ENCODE data around the gene RABL6.

RABL6 gene

DNA sequence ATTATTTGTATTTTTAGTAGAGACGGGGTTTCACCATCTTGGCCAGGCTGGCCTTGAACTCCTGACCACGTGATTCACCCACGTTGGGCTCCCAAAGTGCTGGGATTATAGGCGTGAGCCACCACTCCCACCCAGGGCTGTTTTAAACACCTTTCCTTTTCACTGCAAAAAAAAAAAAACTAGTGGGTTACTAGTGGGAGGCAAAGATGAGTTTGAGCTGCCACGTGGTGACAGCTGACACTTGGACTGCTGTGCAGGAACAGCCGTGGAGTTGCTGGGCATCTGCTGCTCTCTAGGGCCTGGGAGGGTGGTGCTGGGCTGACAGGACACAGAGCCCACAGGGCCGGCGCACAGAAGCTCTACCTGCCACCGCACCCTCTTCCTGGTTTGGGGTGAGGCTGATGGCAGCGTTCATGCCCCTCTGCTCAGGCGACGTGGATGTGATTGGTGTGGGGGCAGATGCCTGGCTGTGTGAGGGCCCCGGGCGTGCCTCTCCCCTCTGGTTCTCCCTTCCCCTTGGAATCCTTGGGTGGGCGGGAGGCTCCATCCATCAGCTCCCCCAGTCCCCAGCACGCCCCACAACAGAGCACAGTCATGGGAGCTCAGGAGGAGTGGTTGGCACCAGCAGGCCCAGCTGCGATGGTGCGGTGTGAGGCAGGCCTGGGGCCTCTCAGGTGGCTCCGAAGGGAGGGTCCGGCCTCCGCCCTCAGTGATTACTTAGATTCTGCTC, 16.9 kb downstream of the RABL6 start:
- H3K27ac ChIP-seq: no peak overlapping the region
- no peak for TF ChIP-seq ZFX (IDR thresholded peaks at IDR 0.05)
- TF ChIP-seq CTCF (conservative IDR thresholded peaks at IDR 0.05): no peak

DNA sequence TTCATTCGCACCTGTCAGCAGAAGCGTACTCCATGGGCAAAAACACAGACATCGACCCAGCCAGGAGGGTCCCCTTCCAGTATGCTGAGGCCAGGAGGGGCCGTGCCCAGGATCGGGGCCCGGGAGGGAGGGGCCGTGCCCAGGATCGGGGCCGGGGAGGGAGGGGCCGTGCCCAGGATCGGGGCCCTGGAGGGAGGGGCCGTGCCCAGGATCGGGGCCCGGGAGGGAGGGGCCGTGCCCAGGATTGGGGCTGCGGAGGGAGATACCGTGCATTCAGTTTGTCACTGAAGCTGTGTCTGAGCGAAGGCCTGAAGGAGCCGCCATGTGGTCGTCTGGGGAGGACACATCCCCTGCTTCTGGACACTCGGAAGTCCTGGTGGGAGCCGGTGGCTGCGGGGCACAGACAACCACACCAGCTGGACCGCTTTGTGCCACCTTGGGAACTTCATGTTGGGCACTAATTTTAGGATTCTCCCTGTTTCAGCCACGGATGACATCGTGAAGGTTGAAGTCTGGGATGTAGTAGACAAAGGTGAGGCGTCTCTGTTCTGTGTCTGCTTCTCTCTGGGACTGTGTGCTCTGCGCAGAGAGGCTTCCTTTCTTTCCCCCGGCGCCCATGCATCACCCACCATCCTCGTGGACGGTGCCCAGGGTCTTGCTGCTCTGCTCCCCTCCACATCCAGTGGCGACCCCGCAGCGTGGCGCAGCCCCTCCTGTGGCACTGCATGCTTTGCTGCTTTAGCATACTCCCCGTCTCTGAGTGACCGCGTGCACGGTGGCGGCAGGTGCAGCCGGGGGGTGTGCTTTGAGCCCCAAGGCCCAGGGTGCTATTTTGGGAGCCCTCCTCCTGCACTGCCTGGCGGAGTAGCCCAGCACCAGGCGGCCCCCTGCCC, 17.8 kb downstream of the RABL6 start:
- H3K27ac ChIP-seq: no peak overlapping the region
- no peak for TF ChIP-seq CTCF (conservative IDR thresholded peaks at IDR 0.05)
- no peak for TF ChIP-seq ZFX (IDR thresholded peaks at IDR 0.05)

DNA sequence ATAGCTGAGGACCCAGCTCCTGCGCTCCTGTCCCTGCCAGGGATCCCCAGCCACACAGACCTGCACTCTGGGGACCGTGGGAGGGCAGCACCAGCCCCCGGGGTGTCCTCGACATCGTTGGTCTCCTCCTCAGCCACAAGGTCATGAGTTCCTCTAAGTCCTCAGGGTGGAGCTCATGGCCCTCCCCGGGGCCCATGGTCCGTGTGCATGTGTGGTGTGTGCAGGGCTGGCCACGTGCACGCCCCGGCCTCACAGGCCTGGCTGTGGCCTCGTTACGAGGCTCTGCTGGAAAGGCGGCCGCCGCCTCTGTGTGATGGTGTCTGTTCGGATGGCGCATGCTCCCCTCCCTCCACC, 18.4 kb downstream of the RABL6 start:
- H3K27ac ChIP-seq: no peak overlapping the region
- no peak for TF ChIP-seq ZFX (IDR thresholded peaks at IDR 0.05)
- no peak for TF ChIP-seq CTCF (conservative IDR thresholded peaks at IDR 0.05)

DNA sequence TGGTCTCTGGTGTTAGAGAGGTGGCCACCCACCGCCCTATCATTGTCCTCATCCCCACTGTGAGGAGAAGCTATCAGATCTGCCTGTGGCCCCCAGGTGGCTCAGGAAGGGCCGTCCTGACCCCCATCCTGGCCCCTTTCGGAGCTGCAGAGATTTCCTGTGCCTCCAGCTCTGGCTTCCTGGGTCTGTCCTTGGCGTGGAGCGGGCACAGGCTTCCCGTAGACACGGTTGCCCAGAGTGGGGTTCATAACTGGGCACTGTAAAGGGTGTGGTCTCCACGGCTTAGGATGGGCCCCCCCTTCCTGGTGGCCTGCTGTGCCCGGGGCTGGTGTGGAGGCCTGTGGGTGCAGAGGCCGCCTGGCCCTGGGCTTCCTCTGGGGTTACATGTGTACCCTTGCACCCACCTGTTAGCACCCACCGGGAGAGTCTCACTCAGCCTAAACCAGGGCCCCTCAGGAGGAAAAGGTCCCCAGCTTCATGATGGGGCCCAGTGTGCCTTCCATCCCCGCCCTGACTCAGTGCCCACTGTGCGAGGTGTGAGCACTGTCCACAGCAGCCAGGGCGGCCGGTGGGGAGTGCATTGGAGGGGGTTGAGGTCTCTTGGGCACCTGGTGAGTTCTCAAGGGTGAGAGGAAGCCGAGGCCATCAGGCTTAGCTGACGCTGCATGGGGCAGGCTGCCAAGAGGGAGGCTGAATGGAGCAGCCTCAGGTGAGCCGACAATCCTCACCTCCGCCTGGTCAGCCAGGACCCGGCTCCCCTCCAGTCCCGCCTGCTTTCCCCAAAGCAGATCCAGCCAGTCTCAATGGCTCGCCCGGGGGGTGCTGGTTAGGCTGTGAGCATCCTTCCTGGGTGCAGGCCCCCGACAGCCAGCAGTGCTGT, 19.2 kb downstream of the RABL6 start:
- TF ChIP-seq ZFX (IDR thresholded peaks at IDR 0.05) (no peak), CTCF (conservative IDR thresholded peaks at IDR 0.05) (no peak)

DNA sequence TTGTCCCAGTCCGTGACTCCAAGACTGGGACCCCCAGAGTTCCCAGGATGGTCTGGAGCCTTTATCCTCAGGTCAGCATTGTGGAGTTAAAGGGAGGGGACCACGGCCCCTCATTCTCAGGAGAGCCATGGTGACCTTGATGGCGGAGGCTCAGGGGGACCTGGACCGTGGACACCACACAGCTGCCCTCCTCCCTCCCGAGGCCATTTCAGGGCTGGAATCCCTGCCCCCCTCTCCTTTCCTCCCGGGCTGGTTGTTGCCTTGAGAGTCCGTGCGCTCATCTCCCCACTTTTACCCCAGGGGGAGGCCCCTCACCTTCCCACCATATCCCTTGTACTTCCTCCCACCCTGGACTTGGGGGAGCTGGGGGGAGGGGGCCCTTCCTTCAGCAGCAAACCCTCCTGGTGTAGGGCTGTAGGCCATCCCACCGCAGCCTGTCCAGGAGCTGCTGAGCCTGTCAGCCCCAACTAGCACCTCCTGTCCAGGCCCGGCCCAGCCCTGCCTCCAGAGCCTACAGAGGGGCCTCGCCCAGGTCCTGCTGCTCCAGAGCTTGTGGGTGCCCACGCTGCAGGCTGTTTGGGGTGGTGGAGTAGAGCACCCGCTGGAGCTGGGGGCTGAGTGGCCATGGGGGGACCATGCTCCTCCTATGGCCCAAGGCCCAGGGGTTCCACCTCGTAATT, 20.2 kb downstream of the RABL6 start:
- no peak overlapping the region for H3K27ac ChIP-seq
- TF ChIP-seq ZFX (IDR thresholded peaks at IDR 0.05): no peak

More for the DNA sequence above, 19.2 kb downstream of the RABL6 start:
- no peak overlapping the region for H3K27ac ChIP-seq

DNA sequence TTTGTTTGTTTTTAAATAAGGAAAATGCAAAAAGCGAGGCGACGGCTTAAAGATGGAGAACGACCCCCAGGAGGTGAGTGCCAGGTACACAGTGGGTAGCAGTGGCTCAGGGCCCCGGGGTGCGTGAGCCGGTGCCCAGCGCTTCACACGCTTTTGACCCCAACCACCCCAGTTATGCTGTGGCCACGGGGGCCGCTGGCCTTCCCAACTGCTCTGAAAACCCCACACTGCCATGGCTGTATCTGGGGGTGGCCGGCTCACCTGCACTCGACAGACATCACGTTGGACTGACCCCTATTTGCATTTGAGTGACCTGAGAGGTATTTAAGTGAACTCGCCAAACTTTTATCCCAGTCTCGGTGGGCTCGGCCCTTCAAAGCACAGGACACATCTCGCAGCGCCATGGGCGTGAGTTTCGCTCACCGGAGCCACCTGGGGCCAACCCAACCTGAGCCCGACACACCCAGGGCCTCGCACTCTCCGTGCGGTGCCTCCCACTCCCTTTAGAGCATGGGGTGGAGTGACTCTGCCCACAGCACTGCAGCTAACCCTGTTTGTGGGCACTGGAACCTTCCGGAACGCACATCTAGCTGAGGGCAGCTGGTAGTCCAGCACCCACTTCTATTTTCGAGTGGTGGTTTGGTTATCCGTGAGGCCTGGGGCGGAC, 20.9 kb downstream of the RABL6 start:
- no peak overlapping the region for H3K27ac ChIP-seq
- TF ChIP-seq CTCF (conservative IDR thresholded peaks at IDR 0.05) (no peak), ZFX (IDR thresholded peaks at IDR 0.05) (no peak)

DNA sequence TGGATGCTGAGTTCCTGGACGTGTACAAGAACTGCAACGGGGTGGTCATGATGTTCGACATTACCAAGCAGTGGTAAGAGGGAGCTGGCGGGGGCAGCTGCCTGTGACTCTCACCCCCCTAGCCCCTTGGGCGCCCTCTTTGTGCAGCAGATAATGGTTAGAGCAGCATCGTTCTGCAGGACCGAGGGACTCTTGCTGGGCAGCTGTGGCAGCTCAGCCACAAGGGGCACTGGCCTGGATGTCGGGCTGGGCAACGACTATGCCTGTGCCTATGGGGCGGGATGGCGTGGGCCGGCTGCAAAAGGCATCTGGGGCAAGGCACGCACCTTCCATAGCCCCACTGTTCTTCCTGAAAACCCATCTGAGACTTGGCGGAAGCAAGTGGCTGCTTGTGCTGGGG, 21.7 kb downstream of the RABL6 start:
- H3K27ac ChIP-seq: no peak overlapping the region
- no peak for TF ChIP-seq CTCF (conservative IDR thresholded peaks at IDR 0.05)
- TF ChIP-seq ZFX (IDR thresholded peaks at IDR 0.05): no peak

Measured in C4-2B (cell line).